HG03521 (cell line): ENCODE results near the gene DNAH2.

ENCODE experiments used
- ATAC-seq: cut with Tn5 transposase; IDR thresholded peaks from one replicate; pipeline ENCODE4 v1.9.1; 2021; ENCODE audit warnings: mild to moderate bottlenecking, moderate library complexity; ENCODE audit not compliant: unreplicated experiment

Gene DNAH2

DNA sequence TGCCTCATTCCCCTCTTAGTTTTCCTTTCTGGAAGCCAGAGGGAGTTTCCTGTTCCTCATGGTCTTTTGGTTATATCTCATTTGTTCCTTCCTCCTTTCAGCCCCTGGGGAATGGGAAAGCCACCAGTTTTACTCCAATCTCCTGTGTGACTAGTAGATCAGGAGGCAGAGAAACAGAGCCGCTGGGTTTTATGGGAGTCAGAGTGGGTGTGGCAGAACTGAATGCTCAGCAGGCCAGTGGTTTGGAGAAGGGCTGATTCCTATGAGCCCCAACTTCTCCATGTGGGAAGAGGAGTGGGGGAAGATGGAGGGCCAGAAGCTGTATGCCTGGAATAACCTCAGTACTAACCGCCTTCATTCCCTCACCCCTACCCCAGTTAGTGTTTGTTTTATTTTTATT is 4.1 kb downstream of the DNAH2 start:
- no peak for ATAC-seq

DNA sequence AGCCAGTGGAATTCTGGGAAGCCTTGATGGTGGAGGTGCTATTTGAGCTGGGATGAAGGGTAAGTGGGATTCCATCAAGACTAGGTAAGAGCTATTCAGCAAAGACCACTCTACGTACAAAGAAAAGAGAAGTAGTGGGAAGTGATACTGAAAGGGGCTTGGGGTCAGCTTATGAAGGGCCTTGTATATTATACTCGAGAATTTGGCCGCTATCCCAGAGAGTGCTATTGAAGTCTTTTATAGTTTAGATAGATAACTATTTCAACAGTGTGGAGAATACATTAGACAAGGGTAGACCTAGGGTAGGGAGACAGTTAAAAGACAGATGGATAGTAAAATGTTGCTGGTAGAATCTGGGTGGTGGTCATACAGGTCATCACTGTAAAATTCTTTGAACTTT is 10.3 kb downstream of the DNAH2 start:
- no peak for ATAC-seq

DNA sequence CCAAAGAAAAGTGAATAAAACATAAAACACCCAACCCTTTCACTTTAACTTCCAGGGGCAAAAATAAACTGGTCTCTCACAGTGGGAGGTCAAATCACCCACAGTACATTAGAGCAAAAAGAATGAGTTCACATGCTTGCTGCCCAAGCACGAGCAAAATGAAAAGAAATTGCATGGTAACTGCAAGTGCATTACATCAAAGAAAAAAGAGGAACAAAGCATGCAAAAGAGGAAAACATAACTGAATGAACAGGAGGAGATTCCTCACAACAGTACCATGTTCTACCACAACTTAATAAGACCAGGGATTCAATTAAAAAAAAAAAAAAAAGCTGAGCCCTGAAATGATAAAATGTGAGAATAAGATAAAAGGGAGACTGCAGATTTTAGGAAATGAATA is 12.3 kb downstream of the DNAH2 start:
- ATAC-seq: no peak

DNA sequence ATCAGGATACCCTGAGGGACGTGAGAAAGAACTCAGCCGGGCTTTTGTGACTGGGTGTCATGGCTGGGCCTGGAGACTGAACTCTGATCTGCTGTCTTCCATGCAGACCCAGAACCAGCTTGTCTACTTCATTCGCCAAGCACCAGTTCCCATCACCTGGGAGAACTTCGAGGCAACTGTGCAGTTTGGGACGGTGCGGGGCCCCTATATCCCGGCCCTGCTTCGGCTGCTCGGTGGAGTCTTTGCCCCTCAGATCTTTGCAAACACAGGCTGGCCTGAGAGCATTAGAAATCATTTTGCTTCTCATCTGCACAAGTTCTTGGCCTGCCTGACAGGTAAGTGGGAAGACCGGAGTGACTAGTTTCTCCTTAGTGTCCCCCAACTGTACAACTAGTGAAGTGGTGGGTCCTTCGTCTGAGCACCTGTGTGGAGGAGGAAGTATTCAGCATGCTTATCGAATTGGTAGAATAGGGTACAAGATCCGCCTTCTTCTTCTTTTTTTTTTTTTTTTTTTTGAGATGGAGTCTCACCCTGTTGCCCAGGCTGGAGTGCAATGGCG is 15.5 kb downstream of the DNAH2 start:
- no peak for ATAC-seq

DNA sequence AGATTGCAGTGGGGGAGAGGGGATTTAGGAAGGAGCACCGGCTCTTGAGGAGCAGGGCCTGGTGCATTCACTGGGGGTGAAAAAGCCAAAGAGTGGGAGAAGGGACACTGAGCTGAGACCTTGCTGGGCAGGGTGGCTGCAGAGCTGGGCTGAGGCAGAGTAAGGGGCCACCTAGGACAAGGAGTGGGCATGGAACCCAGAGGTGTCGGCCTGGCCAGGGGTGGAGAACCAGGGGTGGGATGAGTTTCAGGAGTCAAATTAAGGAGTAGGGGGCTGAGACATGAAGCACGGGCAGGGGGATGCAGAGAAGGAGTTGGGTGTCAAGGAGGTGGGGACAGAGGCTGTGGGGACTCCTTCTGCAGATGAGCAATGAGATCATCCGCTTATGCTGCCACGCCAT is 20.1 kb downstream of the DNAH2 start:
- ATAC-seq: no peak

DNA sequence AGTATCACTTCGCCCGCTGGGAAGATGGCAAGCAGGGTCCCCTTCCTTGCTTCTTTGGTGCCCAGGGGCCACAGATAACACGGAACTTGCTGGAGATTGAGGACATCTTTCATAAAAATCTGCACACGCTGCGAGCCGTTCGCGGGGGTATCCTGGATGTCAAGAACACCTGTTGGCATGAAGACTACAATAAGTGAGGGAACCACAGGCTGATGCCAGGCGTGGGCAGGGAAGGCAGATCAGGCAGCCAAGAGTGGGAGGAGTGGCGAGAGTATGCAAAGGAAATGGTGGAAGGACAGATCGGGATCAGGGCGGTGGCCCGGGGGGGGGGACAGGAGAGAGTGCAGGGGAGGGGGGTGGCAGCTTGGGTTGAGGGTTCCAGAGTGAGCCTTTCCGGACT is 22.2 kb downstream of the DNAH2 start:
- no peak for ATAC-seq

DNA sequence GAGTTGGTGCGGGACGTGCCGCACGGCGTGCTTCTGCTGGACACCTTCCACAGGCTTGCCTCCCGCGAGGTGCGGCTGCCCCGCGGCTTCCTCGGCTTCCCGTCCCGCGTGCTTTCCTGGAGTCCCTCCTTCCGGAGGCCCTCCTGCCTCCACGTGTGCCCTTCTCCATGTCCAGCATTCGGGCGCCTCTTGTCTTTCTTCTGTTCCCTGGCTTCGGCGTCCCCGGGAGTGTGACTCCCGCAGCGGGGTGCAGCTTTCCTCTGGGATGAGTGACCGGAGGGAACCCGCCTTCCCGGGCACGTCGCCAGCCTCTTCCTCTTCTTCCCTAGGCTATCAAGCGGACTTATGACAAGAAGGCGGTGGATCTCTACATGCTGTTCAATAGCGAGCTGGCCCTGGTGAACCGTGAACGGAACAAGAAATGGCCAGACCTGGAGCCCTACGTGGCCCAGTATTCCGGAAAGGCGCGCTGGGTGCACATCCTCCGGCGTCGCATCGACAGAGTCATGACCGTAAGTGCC is 23.0 kb downstream of the DNAH2 start:
- no peak for ATAC-seq

DNA sequence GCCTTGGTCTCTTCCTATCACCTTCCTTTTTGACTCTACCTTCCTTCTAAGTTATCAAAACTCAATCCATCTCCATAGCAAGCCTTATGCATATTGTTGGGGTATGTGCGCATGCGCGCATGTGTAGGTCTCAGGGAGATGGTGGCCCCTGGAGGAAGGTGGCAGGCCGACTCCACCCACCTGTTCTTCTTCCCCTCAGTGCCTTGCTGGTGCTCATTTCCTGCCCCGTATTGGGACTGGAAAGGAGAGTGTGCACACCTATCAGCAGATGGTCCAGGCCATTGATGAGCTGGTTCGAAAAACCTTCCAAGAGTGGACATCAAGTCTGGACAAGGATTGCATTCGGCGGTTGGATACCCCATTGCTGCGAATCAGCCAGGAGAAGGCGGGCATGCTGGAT is 25.2 kb downstream of the DNAH2 start:
- ATAC-seq: no peak

DNA sequence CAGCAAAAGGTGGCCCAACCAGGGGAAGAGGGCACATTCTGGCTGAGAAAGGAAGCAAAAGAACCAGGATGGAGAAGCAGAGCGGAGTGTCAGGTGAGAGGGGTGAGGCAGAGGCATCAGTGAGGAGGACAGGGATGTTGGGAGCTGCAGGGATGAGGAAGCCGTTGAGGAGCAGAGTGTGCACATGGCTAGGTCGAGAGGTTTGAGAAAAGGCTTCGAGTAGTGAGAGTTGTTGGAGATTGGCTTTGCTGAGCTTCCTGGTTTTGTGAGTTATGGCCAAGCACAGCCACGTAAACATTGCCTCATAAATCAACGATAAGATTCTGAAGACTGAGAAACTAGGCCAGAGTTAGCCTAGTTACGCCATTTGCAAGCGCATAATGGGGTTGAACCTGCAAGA is 26.9 kb downstream of the DNAH2 start:
- no peak for ATAC-seq

DNA sequence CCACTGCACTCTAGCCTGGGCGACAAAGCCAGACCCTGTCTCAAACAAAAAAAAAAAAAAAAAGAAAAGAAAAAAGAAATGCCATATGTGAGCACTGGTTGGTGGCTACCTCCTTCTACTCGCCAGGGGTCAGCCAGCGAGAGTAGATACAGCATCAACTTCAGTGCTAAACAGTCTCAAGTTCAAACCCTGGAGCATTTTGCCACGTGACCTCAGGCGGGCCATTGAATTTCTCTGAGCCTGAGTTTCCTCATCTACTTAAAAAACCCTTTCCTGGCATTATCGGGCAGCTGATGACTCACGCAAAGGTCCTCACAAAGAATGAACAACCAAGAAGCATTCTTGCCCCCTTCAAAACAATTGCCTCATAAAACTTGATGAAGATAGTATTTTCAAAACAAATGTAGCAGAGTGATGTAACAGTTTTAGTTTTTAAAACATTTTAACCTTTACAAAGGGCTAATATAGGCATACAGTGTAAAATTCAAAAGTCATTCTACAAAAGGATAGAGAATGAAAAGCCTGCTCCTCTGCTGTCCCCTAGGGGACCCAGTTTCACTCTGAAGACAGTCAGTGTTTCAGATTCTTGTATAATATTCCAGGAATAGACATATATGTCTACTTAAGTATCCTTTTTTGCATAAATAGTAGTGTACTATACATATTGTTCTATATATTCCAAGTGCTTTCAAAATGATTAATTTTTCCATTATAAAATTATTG is 28.4 kb downstream of the DNAH2 start:
- ATAC-seq: no peak

DNA sequence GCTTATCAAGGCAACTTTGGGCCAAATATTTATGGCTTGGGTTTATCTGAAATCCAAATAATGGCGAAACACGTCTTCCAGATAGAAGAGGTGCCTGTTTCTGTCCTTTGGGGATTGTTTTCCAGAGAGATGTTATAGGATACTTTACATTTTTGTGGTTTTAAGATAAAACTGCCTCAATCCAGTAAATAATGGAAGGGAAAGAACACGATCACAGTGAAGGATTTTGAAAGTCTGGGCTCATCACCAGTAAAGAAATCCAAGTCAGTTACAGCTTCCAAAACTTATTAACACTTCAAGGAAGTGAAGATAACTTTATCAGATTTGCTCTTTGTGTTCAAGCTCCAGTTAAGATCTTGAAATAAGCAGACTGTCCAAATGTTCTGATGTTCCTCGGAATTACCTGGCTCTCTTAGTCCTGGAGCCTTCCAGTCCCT is 30.1 kb downstream of the DNAH2 start:
- no peak for ATAC-seq

DNA sequence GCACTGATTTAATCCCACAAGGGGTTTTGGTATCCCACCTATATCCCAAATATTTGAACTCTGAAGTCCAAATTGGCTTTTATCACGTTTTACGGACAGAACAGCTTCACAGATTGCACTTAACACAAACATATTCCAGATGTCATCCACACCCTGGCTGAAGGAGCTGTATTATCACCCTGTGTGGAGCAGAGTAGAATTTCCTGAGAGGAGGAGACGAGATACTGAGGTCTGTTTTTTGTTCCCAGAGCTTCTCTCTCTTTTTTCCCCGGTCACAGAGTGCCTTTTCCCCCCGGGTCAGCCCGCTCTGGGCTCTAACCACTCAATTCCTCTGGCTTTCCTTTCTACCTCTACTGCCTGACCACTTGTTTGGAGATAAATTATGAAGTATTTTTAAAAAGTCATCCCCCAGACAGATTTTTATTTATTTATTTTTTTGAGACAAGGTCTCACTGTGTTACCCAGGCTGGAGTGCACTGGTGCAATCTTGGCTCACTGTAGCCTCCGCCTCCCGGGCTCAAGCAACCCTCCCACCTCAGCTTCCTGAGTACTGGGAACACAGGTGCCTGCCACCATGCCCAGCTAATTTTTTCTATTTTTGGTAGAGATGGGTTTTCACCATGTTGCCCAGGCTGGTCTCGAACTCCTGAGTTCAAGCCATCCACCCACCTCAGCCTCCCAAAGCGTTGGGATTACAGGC is 30.7 kb downstream of the DNAH2 start:
- ATAC-seq: no peak

DNA sequence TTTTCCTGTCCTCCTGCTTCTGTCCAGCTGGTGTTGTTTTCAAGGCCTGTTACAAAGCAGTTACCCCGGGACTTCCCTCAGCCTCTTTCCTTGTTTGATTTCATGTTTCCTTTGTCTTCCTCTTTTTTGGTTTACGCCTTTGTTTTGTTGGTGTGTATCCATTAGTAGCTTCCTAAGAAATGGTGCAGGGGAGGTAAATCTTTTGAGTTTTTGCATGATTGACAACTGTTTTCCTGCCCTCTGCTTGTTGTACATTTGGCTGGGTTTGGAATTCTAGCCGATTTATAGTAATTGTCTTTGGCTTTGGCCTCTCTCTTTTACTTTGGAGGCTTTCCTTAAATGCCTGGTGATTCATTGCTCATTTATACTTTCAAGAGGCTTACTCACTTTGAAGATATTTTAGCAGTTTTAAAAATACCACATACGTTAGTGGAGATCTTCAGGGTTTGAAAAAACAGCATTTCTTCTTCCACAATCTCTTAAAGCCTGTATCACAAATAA is 32.8 kb downstream of the DNAH2 start:
- ATAC-seq: no peak

DNA sequence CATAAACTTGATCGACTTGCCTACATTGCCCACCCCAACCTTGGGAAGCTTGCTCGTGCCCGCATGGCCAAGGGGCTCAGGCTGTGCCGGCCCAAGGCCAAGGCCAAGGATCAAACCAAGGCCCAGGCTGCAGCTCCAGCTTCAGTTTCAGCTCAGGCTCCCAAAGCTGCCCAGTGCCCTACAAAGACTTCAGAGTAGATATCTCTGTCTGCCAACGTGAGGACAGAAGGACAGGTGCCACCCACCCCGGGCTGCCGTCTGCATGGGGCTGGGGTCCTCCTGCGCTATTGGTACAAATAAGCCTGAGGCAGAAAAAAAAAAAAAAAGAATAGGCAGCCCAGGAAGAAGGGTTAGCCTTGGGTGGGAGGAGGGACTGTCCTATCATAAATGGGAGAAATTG is 37.1 kb downstream of the DNAH2 start:
- ATAC-seq: no peak

DNA sequence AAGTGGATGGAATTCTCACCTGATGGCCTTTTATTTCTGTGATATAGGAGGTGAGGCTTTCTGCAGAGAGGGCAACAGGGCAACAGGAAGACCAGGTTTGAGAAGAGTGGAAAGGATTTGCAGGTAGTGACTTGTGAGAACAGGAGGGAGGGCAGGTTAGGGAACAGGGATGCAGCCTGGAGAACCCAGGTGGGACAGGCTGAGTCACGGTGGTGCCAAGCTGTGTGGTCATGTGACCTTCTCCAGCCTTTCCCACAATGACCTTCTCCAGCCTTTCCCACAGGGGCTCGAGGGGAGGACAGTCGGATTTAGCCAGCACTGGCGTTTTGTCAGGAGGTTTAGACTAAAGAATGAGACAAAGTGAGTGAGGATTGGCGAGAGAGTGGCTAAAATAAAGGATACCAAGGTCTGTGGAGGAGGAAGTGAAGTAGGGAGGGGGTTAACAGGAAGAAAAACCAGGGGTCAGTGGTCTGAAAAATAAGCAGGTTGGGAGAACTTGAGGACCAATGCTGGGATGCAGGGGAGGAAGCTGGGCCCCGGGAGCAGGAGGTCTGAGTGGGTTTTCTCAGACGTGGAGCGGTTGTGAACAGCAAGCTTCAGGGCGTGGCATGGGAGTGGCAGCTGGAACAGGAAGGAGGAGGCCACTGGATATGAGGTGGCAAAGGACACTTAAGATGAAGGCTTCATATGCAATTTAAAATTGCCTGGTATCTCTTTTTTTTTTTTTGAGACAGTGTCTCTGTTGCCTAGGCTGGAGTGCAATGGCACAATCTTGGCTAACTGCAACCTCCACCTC is 37.7 kb downstream of the DNAH2 start:
- no peak for ATAC-seq

DNA sequence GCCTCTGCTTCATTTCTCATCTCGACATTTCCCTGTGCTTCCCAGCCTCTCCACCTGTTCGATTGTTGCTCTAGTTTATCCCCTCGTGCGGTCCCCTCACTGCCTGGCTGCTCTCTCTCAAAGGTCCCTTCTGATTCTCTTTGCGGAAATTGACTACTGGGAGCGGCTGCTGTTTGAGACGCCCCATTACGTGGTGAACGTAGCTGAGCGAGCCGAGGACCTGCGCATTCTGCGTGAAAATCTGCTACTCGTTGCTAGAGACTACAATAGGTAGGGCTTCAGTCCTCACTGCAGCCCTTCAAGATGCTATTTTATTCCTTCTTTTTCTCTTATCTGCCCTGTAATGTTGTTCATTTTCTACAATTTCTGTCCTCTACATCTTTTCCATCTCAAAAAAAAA is 39.4 kb downstream of the DNAH2 start:
- no peak for ATAC-seq

DNA sequence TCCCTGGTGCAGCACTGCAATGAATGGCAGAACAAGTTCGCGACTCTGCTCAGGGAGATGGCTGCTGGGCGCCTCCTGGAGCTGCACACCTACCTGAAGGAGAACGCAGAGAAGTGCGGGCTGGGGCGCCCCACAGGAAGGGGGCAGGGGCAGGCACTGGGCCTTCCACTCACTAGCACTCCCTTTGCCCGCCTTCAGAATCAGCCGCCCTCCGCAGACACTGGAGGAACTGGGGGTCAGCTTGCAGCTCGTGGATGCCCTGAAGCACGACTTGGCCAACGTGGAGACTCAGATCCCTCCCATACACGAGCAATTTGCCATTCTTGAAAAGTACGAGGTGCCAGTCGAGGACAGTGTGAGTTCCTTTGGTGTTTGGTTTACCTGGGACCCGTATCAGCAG is 46.4 kb downstream of the DNAH2 start:
- ATAC-seq: no peak

DNA sequence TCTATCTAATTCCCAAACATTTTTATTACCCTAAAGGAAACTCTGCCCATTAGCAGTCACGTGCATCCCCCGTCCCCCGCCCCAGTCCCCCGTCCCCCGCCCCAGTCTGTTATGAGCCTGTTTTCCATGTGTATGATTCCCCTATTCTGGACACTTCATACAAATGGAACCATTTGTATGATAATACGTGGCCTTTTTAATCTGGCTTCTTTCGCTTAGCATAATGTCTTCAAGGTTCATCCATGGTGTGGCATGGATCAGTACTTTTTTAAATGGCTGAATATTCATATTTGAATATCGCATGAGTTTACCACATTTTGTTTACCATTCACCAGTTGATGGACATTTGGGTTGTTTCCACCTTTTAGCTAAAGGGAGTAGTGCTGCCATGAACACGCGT is 49.5 kb downstream of the DNAH2 start:
- no peak for ATAC-seq

DNA sequence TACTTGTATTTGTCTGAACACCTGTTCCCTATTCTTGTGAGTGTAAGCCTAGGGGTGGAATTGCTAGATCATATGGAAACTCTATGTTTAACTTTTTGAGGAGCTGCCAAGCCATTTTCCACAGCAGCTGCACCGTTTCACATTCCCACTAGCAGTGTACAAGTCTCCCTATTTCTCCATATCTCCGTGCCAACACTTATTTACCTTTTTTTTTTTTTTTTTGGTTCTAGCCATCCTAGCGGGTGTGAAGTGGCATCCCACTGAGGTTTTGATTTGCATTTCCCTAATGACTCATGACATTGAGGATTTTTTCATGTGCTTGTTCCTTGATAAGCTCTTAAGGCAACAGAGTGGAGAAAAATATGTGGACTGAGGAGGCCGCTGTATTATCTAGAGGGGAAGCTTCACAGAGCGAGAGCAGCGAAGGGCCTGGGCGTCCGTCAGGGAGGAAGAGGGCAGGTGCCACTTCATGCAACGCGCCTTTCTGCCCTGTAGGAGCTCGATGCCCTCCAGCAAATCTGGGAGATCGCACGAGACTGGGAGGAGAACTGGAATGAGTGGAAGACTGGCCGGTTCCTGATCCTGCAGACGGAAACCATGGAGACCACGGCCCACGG is 50.0 kb downstream of the DNAH2 start:
- ATAC-seq: no peak

DNA sequence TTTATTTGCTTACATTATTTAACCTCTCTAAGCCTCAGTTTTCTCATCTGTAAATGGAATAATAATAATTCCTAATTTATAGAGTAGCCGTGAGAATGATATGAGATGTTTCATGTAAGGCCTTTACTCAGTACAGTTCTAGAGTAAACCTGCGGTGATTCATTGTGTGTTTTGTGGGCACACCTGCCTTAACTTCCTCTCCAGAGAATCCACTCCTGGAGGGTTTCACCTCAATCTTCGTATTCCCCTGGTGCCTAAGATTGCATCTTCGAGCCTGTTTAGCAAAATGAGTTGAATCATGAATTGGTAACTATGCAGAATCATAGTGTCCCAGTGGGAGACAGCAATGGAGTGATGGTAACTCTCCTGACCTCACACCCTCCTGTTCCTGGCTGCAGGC is 52.3 kb downstream of the DNAH2 start:
- no peak for ATAC-seq

DNA sequence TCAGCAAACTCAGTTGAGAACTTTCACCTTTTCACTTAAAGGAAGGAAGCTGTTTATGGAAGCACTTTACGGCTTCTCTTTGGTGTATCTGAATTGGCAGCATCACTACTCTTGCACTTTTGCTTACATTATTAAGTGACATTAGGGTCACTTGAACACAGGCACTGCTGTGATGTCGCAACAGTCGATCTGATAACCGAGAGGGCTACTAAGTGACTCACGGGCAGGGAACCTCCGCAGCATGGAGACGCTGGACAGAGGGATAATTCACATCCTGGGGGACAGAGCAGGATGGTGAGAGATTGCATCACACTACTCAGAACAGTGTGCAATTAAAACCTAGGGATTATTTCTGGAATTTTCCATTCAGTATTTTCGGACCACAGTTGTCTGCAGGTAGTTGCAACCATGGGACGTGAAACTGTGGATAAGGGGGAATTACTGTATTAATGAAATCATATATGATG is 56.5 kb downstream of the DNAH2 start:
- ATAC-seq: no peak
